Trophoblast cell (in vitro differentiated cells and primary cell): Measurements from ENCODE around the gene ITGA6.
"Not testable (repeated sequence)": the region's sequence is repeated elsewhere in the genome, so short reads cannot be mapped to it uniquely, and the experiment has no call there.

Experiments
- DNase-seq, 2 donors: peaks; one replicate each; pipeline ENCODE4 v3.0.0-alpha.2; 2016
- H2AFZ ChIP-seq: 2 replicates; pipeline ENCODE4 v1.6.1; 2013; ENCODE audit warnings: low read length, moderate library complexity, mild to moderate bottlenecking; ENCODE audit not compliant: insufficient read depth, poor library complexity
- H2AK5ac ChIP-seq: 2 replicates; pipeline ENCODE4 v1.6.1; 2013; ENCODE audit warnings: mild to moderate bottlenecking, low read length
- H2BK120ac ChIP-seq: 2 replicates; pipeline ENCODE4 v1.6.1; 2013; ENCODE audit warnings: low read length, mild to moderate bottlenecking, moderate library complexity; ENCODE audit not compliant: insufficient read depth, poor library complexity
- H2BK12ac ChIP-seq: 2 replicates; pipeline ENCODE4 v1.6.1; 2013; ENCODE audit warnings: mild to moderate bottlenecking, low read length, moderate library complexity
- H2BK5ac ChIP-seq: 2 replicates; pipeline ENCODE4 v1.6.1; 2013; ENCODE audit warnings: low read length, low read depth, moderate library complexity, mild to moderate bottlenecking; ENCODE audit not compliant: poor library complexity
- H3K14ac ChIP-seq: 2 replicates; pipeline ENCODE4 v1.6.1; 2013; ENCODE audit warnings: mild to moderate bottlenecking, low read length
- H3K18ac ChIP-seq: 2 replicates; pipeline ENCODE4 v1.6.1; 2013; ENCODE audit warnings: mild to moderate bottlenecking, low read length
- H3K23ac ChIP-seq: 2 replicates; pipeline ENCODE4 v1.6.1; 2013; ENCODE audit warnings: low read length
- H3K27ac ChIP-seq: 2 replicates; pipeline ENCODE4 v1.5.1; 2013; ENCODE audit warnings: low read depth, mild to moderate bottlenecking, inconsistent platforms, low read length, moderate library complexity
- H3K27me3 ChIP-seq: 2 replicates; pipeline ENCODE4 v1.6.1; 2013; ENCODE audit warnings: inconsistent platforms, mild to moderate bottlenecking, low read length, moderate library complexity; ENCODE audit not compliant: insufficient read depth
- H3K36me3 ChIP-seq, 2 experiments: 1 replicate in 1 of 2; 2 replicates in 1 of 2; pipeline ENCODE4 v1.6.1; 2013; ENCODE audit warnings: low read length in 2 of 2, mild to moderate bottlenecking in 2 of 2, moderate library complexity in 1 of 2; ENCODE audit not compliant: insufficient read depth in 2 of 2, control insufficient read depth in 1 of 2
- H3K4ac ChIP-seq: 2 replicates; pipeline ENCODE4 v1.6.1; 2013; ENCODE audit warnings: low read depth, mild to moderate bottlenecking, low read length, moderate library complexity
- H3K4me1 ChIP-seq, 2 experiments: 1 replicate in 1 of 2; 2 replicates in 1 of 2; pipeline ENCODE4 v1.6.1; 2013; ENCODE audit warnings: low read length in 2 of 2, mild to moderate bottlenecking in 2 of 2, moderate library complexity in 1 of 2; ENCODE audit not compliant: insufficient read depth in 2 of 2, control insufficient read depth in 1 of 2
- H3K4me2 ChIP-seq: 2 replicates; pipeline ENCODE4 v1.6.1; 2013; ENCODE audit warnings: inconsistent platforms, mild to moderate bottlenecking, low read length, moderate library complexity
- H3K4me3 ChIP-seq: 2 replicates; pipeline ENCODE4 v1.5.1; 2013; ENCODE audit warnings: mild to moderate bottlenecking, low read depth, low read length, inconsistent platforms
- H3K79me1 ChIP-seq: one replicate; pipeline ENCODE4 v1.6.1; 2013; ENCODE audit warnings: low read length
- H3K79me2 ChIP-seq: 2 replicates; pipeline ENCODE4 v1.6.1; 2013; ENCODE audit warnings: low read length, mild to moderate bottlenecking; ENCODE audit not compliant: control insufficient read depth, insufficient read depth, poor library complexity
- H3K9ac ChIP-seq: 2 replicates; pipeline ENCODE4 v1.6.1; 2013; ENCODE audit warnings: mild to moderate bottlenecking, low read length
- H3K9me3 ChIP-seq: 2 replicates; pipeline ENCODE4 v1.6.1; 2013; ENCODE audit warnings: low read depth, mild to moderate bottlenecking, control low read depth, inconsistent platforms, low read length; ENCODE audit not compliant: insufficient read depth
- H4K12ac ChIP-seq: 2 replicates; pipeline ENCODE4 v1.6.1; 2013; ENCODE audit warnings: low read depth, mild to moderate bottlenecking, low read length, moderate library complexity
- H4K8ac ChIP-seq: 2 replicates; pipeline ENCODE4 v1.6.1; 2013; ENCODE audit warnings: low read depth, mild to moderate bottlenecking, low read length, moderate library complexity
- H4K91ac ChIP-seq: one replicate; pipeline ENCODE4 v1.6.1; 2013; ENCODE audit warnings: low read depth, mild to moderate bottlenecking, low read length, moderate library complexity
- WGBS: extraction: QIAGEN DNeasy Blood & Tissue Kit; methylation state at CpG from one replicate; pipeline ENCODE4 v1.1.7; 2013; ENCODE audit warnings: missing lambda C conversion rate; ENCODE audit not compliant: insufficient read length, insufficient coverage; ENCODE audit errors: extremely low coverage; 5-methylcytosine and 5-hydroxymethylcytosine counted together

The ITGA6 gene

DNA sequence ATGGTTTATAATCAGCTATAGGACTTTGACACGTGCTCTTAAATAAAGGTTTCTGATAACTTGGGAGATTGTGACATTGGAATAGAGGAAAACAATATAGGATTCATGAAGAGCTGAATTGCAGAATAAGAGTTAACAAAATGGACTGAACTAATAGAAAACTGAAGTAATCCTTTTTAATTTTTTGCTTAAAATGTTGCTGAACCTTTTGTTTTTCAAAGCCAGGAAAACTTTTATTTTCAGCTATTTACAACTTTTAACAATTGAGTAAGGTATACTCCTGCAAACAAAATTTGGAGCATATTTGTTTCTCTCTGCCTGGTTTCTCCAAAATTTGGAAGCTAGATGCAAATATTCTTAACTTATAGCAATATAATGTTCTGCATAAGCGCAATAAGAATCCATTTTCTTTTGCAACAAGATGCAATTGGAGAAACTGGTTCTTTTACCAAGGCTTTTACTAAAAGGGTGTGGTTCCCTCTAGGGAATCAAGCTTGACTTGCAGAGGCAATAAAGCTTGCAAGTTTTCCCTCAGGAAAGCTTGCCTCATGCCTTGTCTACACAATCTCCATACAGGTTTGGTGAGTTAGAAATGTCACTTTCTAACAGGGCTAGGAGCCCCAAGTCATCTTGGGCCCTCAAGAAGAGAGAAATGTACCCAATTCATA, 118.2 kb downstream of the ITGA6 start:
- Histone ChIP-seq H3K79me1 (no peaks in the 10 kb centered on the region), H3K27me3 (no peaks in the 10 kb centered on the region), H3K4ac (no peak overlapping the region), H3K9me3 (peaks cover 13% of the 10 kb centered on the region), H3K4me3 (no peak overlapping the region), H4K12ac (no peak overlapping the region), H3K18ac (no peak overlapping the region), H2BK120ac (no peak overlapping the region), H3K27ac (no peak overlapping the region), H3K79me2 (no peaks in the 10 kb centered on the region), H3K4me1 (no peaks in the 10 kb centered on the region), H4K8ac (no peak overlapping the region), H2BK5ac (no peak overlapping the region), H2AFZ (no peak overlapping the region), H3K14ac (no peak overlapping the region), H3K9ac (no peak overlapping the region), H2BK12ac (no peak overlapping the region), H3K4me2 (no peak overlapping the region), H3K36me3 (no peaks in the 10 kb centered on the region), H4K91ac (no peak overlapping the region), H2AK5ac (no peak overlapping the region), H3K23ac (no peak overlapping the region)
- peak; percentile 36 to 77 for DNase-seq
- no CpG with 5 or more reads among the region's 2 CpGs for WGBS

- Histone ChIP-seq H3K4me3 (no peak overlapping the region), H3K79me1 (peaks cover 2% of the 10 kb centered on the region), H3K4ac (no peak overlapping the region), H3K14ac (peak overlapping the region; percentile 44), H4K91ac (no peak overlapping the region), H3K36me3 (no peaks in the 10 kb centered on the region), H3K9ac (no peak overlapping the region), H4K12ac (no peak overlapping the region), H3K4me1 (peaks cover 2% of the 10 kb centered on the region in 2 experiments), H4K8ac (no peak overlapping the region), H3K4me2 (no peak overlapping the region), H3K27ac (peak overlapping the region; percentile 26), H2AFZ (no peak overlapping the region), H3K23ac (no peak overlapping the region), H3K27me3 (no peaks in the 10 kb centered on the region), H2AK5ac (no peak overlapping the region), H3K18ac (no peak overlapping the region), H2BK12ac (no peak overlapping the region), H2BK5ac (no peak overlapping the region), H3K79me2 (no peaks in the 10 kb centered on the region), H3K9me3 (peaks cover 4% of the 10 kb centered on the region), H2BK120ac (no peak overlapping the region)
- peak; percentile 72 to 92 for DNase-seq
- no CpG with 5 or more reads among the region's 1 CpG for WGBS
Observed at GRCh38 chr2:172549131-172549530, 121.7 kb downstream of the ITGA6 start.

DNA sequence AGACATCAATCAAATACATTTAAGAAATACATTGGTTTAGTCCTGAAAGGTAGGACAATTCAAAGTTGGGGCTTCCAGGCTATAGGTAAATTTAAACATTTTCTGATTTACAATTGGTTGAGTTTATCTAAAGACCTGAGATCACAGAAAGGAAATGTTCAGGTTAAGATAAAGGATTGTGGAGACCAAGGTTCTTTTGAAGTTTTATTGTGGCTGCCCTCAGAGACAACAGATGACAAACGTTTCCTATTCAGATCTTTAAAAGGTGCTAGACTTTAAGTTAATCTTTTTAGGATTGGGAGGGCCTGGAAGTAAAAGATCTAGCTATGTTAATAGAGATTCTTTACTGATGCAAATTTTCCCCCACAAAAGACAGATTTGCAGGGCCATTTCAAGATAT, 122.4 kb downstream of the ITGA6 start:
- H3K4ac ChIP-seq, H3K27me3 ChIP-seq, H3K14ac ChIP-seq, H2AK5ac ChIP-seq, H3K9ac ChIP-seq, H2BK120ac ChIP-seq, H4K91ac ChIP-seq, H3K79me1 ChIP-seq, H3K79me2 ChIP-seq, H2BK5ac ChIP-seq, H3K18ac ChIP-seq, H3K23ac ChIP-seq, H4K8ac ChIP-seq, H3K4me1 ChIP-seq, H3K4me2 ChIP-seq, H3K36me3 ChIP-seq, H3K4me3 ChIP-seq, H4K12ac ChIP-seq, H2AFZ ChIP-seq, H2BK12ac ChIP-seq, DNase-seq, H3K9me3 ChIP-seq: not testable (repeated sequence)
- no CpG with 5 or more reads among the region's 1 CpG for WGBS
- H3K27ac ChIP-seq = peak overlapping the region; percentile 26

- H3K27me3 ChIP-seq = no peaks in the 10 kb centered on the region
- H3K4me2 ChIP-seq = no peak overlapping the region
- H3K18ac ChIP-seq = no peak overlapping the region
- no peak overlapping the region for H4K12ac ChIP-seq
- H3K79me2 ChIP-seq = peaks cover 1% of the 10 kb centered on the region
- no peak overlapping the region for H2BK12ac ChIP-seq
- no peak overlapping the region for H2AFZ ChIP-seq
- H3K4me3 ChIP-seq = no peak overlapping the region
- no peak overlapping the region for H2BK5ac ChIP-seq
- no peak for DNase-seq
- H3K36me3 ChIP-seq = no peaks in the 10 kb centered on the region
- H3K4ac ChIP-seq = no peak overlapping the region
- H3K79me1 ChIP-seq = peaks cover 4% of the 10 kb centered on the region
- no peak overlapping the region for H2BK120ac ChIP-seq
- no peak overlapping the region for H3K27ac ChIP-seq
- no peak overlapping the region for H4K8ac ChIP-seq
- H2AK5ac ChIP-seq = no peak overlapping the region
- H3K4me1 ChIP-seq = peaks cover 5 to 6% of the 10 kb centered on the region in 2 experiments
- no peak overlapping the region for H3K23ac ChIP-seq
- H4K91ac ChIP-seq = no peak overlapping the region
- no peak overlapping the region for H3K9ac ChIP-seq
- H3K14ac ChIP-seq = no peak overlapping the region
- peaks cover 2% of the 10 kb centered on the region for H3K9me3 ChIP-seq
Observed at GRCh38 chr2:172550419-172550818, 123.0 kb downstream of the ITGA6 start.
